ENCODE results near the gene POLRMT. TPM values are rescaled to one million over a fixed set of nuclear protein-coding genes. Genes with fewer than 3 reads are reported as not detected.

POLRMT gene
- total RNA-seq, 1 donor from 2014 or later: 26.8 TPM

DNA sequence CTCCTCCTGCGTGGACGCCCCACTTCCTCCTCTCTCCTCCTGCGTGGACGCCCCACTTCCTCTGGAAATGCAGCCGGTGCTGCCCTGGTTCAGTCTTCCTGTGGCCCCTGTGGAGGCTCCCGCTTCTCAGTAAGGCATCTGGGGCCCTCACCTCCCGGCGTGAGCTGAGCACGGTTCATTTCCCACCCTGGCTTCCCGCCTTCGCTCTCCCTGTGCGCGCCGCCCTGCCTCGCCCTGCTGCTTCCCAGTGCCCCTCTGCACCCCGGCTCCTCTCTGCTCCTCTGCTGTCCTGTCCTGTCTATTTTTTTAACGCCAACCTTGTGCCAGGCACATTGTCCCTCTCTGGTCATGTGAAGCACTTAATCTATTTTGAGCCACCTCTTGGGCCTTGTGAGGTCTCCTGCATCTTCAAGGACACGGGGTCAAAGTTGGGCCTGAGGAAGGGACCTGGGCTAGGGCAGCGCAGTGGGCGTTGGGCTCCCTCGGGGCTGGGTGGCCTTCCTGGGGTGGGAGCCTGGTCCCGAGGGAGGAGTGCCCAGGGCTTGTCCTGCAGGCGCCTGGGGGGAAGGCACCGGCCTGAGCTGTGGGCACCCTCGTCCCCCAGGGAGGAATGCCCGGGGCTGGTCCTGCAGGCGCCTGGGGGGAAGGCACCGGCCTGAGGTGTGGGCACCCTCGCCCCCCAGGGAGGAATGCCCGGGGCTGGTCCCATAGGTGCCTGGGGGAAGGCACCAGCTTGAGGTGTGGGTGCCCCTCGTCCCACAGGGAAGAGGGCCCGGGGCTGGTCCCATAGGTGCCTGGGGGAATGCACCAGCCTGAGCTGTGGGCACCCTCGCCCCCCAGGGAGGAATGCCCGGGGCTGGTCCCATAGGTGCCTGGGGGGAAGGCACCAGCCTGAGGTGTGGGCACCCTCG is 30.7 kb downstream of the POLRMT start:
- Histone ChIP-seq H3K27ac (no peak overlapping the region), H3K4me3 (no peak overlapping the region), H3K36me3 (no peaks in the 10 kb centered on the region), H3K9me3 (no peaks in the 10 kb centered on the region), H3K27me3 (no peaks in the 10 kb centered on the region), H3K4me1 (no peaks in the 10 kb centered on the region)
- intact Hi-C loops (cut with DNase I): no loop called here
- TF ChIP-seq, protein P1, sequence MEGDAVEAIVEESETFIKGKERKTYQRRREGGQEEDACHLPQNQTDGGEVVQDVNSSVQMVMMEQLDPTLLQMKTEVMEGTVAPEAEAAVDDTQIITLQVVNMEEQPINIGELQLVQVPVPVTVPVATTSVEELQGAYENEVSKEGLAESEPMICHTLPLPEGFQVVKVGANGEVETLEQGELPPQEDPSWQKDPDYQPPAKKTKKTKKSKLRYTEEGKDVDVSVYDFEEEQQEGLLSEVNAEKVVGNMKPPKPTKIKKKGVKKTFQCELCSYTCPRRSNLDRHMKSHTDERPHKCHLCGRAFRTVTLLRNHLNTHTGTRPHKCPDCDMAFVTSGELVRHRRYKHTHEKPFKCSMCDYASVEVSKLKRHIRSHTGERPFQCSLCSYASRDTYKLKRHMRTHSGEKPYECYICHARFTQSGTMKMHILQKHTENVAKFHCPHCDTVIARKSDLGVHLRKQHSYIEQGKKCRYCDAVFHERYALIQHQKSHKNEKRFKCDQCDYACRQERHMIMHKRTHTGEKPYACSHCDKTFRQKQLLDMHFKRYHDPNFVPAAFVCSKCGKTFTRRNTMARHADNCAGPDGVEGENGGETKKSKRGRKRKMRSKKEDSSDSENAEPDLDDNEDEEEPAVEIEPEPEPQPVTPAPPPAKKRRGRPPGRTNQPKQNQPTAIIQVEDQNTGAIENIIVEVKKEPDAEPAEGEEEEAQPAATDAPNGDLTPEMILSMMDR (IDR thresholded peaks at IDR 0.05): no peak
- DNase-seq (ENCODE audit: low spot score in 2 of 2): no peak

DNA sequence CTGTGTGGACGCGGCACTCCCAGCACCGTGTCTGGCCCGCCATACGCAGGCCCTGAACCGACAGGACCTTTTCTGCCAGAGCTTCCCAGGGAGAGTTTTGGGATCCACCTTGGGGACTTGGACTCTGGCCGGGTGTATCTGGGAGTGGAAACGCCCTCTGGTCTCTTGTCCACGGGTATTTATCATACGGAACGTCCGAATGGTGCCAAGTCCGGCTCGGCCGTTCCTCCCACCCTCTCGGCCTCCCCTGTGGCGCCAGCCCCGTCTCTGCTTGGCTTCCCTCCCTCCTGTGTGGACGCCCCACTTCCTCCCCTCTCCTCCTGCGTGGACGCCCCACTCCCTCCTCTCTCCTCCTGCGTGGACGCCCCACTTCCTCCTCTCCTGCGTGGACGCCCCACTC is 31.5 kb downstream of the POLRMT start:
- no peaks in the 10 kb centered on the region for H3K27me3 ChIP-seq
- no peaks in the 10 kb centered on the region for H3K4me1 ChIP-seq
- no peaks in the 10 kb centered on the region for H3K9me3 ChIP-seq
- no peak overlapping the region for H3K4me3 ChIP-seq
- TF ChIP-seq, protein P1 (IDR thresholded peaks at IDR 0.05): no peak
- intact Hi-C loops (cut with DNase I): no loop called here
- H3K27ac ChIP-seq: no peak overlapping the region
- no peaks in the 10 kb centered on the region for H3K36me3 ChIP-seq
- no peak for DNase-seq (ENCODE audit: low spot score in 2 of 2)

DNA sequence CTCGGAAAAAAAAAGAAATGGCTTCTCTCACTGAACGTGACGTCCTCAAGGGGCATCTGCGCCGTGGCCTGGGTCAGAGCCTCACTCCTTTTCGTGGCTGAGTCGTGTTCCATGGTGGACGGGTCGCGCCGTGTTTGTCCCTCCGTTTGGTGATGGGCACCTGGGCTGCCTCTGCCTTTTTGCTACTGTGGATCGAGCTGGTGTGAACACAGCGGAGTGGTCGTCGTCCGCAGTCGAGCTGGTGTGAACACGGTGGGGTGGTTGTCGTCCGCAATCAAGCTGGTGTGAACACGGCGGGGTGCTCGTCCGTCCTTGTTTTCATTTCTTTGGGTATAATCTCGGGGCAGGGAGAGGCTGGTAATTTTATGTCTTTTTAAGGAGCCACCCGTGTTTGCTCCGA is 32.0 kb downstream of the POLRMT start:
- no peak overlapping the region for H3K4me3 ChIP-seq
- intact Hi-C loops (cut with DNase I): no loop called here
- H3K36me3 ChIP-seq: no peaks in the 10 kb centered on the region
- H3K27me3 ChIP-seq: no peaks in the 10 kb centered on the region
- TF ChIP-seq, protein P1 (IDR thresholded peaks at IDR 0.05): no peak
- no peak overlapping the region for H3K27ac ChIP-seq
- H3K9me3 ChIP-seq: no peaks in the 10 kb centered on the region
- no peak for DNase-seq (ENCODE audit: low spot score in 2 of 2)
- H3K4me1 ChIP-seq: no peaks in the 10 kb centered on the region

DNA sequence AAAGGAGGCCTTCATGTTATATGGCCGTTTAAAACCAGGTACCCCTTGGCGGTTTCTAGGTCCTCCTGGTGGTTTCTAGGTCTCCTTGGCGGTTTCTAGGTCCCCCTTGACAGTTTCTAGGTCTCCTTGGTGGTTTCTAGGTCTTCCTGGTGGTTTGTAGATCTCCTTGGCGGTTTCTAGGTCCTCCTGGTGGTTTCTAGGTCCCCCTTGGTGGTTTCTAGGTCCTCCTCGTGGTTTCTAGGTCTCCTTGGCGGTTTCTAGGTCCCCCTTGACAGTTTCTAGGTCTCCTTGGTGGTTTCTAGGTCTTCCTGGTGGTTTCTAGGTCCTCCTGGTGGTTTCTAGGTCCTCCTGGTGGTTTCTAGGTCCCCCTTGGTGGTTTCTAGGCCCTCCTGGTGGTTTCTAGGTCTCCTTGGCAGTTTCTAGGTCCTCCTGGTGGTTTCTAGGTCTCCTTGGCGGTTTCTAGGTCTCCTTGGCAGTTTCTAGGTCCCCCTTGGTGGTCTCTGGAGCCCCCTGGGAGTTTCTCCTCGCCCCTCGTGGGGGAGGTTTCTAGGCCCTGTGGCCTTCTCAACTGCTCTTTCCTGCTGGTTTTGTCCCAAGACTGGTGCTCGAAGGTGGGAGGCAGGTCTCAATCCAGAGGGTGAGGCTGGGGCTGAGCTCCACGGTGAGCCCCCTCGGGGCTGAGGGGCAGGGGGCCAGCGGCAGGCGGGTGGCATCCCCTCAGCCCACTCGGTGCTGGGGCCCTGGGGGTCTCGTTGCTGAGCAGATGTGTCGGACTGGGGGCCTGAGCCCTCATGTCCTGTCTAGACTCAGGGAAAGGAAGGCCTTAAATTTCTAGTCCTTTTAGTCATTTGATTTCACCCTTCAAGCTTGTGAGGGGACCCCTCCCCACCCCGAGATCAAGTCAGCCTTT is 35.7 kb downstream of the POLRMT start:
- no peaks in the 10 kb centered on the region for H3K36me3 ChIP-seq
- no peak overlapping the region for H3K27ac ChIP-seq
- no peaks in the 10 kb centered on the region for H3K4me1 ChIP-seq
- intact Hi-C loops (cut with DNase I): no loop called here
- H3K27me3 ChIP-seq: no peaks in the 10 kb centered on the region
- H3K9me3 ChIP-seq: no peaks in the 10 kb centered on the region
- H3K4me3 ChIP-seq: no peak overlapping the region
- TF ChIP-seq, protein P1 (IDR thresholded peaks at IDR 0.05): no peak
- DNase-seq (ENCODE audit: low spot score in 2 of 2): no peak

DNA sequence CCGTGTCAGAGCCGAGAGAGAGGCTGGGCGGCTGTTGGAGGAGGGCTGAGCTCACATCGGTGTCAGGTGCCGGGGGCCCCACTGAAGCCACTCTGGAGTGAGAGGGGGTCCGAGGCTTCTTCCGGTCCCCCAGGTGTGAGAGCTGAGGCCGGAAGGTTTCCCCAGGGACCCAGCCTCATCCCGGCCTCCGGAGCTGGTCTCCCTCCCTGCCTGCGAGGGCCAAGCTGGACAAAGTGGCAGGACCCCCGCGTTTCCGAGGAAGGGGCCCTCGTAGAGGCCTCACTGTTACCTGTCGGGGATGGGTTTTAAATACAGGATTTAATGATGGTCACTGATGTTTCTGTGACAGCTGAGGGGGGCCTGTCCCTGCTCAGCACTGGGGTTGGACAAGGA is 37.1 kb downstream of the POLRMT start:
- H3K9me3 ChIP-seq: no peaks in the 10 kb centered on the region
- H3K36me3 ChIP-seq: no peaks in the 10 kb centered on the region
- no peak overlapping the region for H3K4me3 ChIP-seq
- intact Hi-C loops (cut with DNase I): no loop called here
- peaks cover 10% of the 10 kb centered on the region for H3K27me3 ChIP-seq
- no peak for DNase-seq (ENCODE audit: low spot score in 2 of 2)
- H3K4me1 ChIP-seq: no peaks in the 10 kb centered on the region
- TF ChIP-seq, protein P1 (IDR thresholded peaks at IDR 0.05): no peak
- H3K27ac ChIP-seq: no peak overlapping the region
